AG09309 (cell line): ENCODE measurements around the gene GFM2.
A peak's percentile ranks its signal among the peaks of the same experiment; 100 is the strongest.
"Not testable (repeated sequence)": the region's sequence is repeated elsewhere in the genome, so short reads cannot be mapped to it uniquely, and the experiment has no call there.

Experiments
- DNase-seq: peaks from one replicate; pipeline ENCODE4 v3.0.0-alpha.2; 2010; ENCODE audit warnings: low read depth
- H3K4me3 ChIP-seq: 2 replicates; pipeline ENCODE4 v1.5.1; 2011; ENCODE audit warnings: mild to moderate bottlenecking, low read depth, low read length, moderate library complexity; ENCODE audit not compliant: control insufficient read depth
- TF ChIP-seq, protein P1 (sequence below): IDR thresholded peaks from 2 replicates; pipeline ENCODE4 v1.5.1; 2011; ENCODE audit warnings: mild to moderate bottlenecking, low read depth, low read length, inconsistent platforms; ENCODE audit not compliant: insufficient read depth, control insufficient read depth; ENCODE audit errors: missing control alignments

The GFM2 gene

GRCh38 chr5:74679966-74680365, 87.0 kb downstream of the GFM2 start:
- TF ChIP-seq, protein P1, sequence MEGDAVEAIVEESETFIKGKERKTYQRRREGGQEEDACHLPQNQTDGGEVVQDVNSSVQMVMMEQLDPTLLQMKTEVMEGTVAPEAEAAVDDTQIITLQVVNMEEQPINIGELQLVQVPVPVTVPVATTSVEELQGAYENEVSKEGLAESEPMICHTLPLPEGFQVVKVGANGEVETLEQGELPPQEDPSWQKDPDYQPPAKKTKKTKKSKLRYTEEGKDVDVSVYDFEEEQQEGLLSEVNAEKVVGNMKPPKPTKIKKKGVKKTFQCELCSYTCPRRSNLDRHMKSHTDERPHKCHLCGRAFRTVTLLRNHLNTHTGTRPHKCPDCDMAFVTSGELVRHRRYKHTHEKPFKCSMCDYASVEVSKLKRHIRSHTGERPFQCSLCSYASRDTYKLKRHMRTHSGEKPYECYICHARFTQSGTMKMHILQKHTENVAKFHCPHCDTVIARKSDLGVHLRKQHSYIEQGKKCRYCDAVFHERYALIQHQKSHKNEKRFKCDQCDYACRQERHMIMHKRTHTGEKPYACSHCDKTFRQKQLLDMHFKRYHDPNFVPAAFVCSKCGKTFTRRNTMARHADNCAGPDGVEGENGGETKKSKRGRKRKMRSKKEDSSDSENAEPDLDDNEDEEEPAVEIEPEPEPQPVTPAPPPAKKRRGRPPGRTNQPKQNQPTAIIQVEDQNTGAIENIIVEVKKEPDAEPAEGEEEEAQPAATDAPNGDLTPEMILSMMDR = no peak
- H3K4me3 ChIP-seq = no peak overlapping the region
- no peak for DNase-seq

- H3K4me3 ChIP-seq = not testable (repeated sequence)
Observed at GRCh38 chr5:74679300-74679699, 87.6 kb downstream of the GFM2 start.

DNA sequence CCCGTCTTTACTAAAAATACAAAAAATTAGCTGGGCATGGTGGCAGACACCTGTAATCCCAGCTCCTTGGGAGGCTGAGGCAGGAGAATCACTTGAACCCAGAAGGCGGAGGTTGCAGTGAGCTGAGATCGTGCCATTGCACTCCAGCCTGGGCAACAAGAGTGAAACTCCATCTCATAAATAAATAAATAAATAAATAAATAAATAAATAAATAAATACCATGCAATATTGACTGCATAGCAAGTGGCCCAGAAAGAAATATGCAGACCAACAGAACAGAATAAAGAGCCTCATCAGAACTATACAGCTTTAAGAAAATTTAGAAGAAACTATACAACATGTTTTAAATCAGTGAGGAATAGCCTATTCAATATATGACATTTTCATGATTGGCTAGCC, 88.8 kb downstream of the GFM2 start:
- H3K4me3 ChIP-seq, DNase-seq: not testable (repeated sequence)

More at GRCh38 chr5:74679300-74679699, 87.6 kb downstream of the GFM2 start:
- not testable (repeated sequence) for DNase-seq

DNA sequence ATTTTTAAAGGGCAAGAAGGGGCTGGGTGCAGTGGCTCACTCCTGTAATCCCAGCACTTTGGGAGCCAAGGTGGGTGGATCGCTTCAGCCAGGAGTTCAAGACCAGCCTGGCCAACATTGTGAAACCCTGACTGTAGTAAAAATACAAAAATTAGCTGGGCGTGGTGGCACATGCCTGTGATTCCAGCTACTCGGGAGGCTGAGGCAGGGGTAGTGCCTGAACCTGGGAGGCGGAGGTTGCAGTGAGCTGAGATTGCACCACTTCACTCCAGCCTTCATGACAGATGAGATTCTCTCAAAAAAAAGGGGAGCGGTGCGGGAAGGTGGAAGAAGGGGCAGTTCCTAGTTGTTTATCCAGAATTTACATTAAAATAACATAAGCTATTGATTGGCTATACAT, 90.5 kb downstream of the GFM2 start:
- DNase-seq = not testable (repeated sequence)

GRCh38 chr5:74673011-74673790, 93.7 kb downstream of the GFM2 start:
- peak overlapping the region; percentile 16 for H3K4me3 ChIP-seq
- no peak for DNase-seq
- TF ChIP-seq, protein P1 = peak; percentile 45

More for the DNA sequence above, 90.5 kb downstream of the GFM2 start:
- H3K4me3 ChIP-seq = not testable (repeated sequence)

- DNase-seq = no peak
Observed at GRCh38 chr5:74672215-74672877, 94.6 kb downstream of the GFM2 start.

More at GRCh38 chr5:74672215-74672877, 94.6 kb downstream of the GFM2 start:
- H3K4me3 ChIP-seq = no peak overlapping the region
- TF ChIP-seq, protein P1 = no peak
